ENCODE results near the gene PEX14.
"Not testable (repeated sequence)": the region's sequence is repeated elsewhere in the genome, so short reads cannot be mapped to it uniquely, and the experiment has no call there.

Gene PEX14

DNA sequence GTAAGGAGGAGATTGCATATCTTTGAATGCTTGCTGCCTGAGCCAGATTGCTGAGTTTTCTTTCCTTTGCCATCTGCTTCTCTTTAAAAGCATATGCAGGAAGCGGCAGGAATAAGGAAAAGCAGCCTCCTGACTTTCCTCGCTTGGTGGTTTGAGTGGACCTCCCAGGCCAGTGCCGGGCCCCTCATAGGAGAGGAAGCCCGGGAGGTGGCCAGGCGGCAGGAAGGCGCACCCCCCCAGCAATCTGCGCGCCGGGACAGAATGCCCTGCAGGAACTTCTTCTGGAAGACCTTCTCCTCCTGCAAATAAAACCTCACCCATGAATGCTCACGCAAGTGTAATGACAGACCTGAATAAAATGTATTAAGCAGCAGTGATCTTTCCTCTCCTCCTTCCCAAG lies 23.5 kb upstream of the PEX14 start:
- DNase-seq: no peak

DNA sequence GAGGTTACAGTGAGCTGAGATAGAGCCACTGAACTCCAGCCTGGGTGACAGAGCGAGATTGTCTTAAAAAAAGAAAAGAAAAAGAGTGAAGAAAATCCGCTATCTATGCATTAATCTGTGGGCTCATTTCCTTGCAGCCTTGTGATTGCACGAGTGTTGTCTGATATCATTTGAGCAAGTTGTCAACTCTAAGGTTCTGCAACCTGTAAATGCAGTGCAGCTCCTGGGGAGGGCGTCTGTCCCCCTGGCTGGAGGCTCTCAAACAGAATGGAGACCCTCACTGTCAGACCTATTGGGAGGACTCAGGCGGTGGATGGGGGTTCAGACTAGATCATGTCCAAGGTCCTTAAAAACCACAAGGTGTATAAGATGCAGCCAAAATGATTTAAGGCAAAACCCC lies 18.7 kb upstream of the PEX14 start:
- DNase-seq: no peak

DNA sequence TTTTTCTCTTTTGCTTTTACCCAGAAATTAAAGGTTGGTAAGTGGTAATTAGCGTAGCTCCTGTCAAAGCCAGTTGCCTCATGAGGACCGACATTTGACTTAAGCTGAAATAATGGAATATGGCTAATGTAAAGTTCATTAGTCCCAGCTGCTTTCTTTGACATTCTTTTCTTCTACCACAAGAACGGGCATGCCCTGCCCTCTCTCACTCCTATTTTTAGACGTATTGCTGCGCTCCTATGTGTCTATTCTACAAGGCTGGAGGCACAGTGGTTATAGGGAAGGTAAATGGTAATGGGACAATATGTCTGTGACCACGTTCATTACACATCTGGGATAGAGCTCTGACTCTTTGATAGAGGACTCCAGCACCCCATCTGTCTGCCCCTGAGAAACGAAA lies 18.1 kb upstream of the PEX14 start:
- DNase-seq: no peak

DNA sequence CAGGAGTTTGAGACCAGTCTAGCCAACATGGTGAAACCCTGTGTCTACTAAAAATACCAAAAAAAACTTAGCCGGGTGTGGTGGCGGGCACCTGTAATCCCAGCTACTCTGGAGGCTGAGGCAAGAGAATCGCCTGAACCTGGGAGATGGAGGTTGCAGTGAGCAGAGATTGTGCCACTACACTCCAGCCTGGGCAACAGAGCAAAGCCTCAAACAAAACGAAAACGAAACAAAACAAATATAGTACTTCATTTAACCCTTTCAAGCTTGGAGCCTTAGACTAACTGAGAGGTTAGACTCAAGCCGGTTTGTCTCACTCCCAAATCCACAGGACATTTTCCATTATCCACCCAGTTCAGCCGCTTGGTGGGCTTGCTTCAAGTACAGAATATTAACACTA lies 17.3 kb upstream of the PEX14 start:
- DNase-seq: not testable (repeated sequence)

DNA sequence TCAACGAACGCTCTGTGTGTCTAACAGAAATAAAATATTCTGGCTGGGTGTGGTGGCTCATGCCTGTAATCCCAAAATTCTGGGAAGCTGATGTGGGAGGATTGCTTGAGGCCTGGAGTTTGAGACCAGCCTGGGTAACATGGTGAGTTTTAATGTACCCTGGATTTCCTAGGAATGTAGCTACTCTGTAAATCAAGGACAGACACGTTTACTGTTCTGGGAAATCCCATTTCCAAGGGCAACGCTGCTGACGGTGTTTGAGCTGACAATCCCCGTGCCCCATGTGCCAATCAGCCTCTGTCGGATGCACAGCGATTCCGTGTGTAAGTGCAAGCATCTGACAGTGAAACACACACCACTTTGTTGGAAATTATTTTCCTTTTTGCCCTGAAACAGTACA lies 16.9 kb upstream of the PEX14 start:
- DNase-seq: no peak

DNA sequence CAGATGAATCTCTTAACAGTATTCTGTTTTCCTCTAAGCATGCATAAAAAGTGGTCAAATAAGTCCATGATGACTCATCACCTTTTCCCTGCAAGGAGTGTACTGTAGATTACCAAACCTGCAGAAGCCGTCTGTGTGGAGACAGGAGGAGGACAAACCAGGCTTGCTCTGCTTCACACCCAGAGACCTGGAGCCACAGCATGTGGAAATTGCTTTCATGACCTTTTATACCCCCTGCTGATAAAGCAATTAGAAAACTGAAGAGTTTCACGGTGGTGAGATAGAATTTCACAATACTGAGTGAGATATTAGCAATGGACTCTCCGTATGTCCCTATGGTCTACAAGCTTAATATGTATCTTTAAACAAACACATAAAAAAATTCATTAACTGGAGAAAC lies 15.6 kb upstream of the PEX14 start:
- no peak for DNase-seq

DNA sequence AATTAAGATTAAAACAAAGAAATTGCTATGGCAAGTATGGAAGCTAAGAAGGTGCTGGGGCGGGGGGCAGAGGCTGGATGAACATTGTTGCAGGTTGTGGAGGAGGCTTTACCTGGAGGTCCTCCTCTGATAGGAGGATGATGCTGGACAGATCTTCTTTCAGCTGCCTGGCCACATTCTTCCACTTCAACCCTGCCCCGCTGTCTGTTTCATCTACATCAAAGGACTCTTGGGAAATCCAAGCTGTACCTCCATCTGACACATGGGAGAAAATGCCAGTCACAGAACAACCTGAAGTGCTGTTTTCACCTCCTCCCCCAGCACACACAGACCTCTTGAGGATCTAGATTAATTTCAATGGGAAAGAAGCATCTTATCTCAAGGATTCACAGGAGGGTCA lies 7.7 kb upstream of the PEX14 start:
- no peak for DNase-seq

DNA sequence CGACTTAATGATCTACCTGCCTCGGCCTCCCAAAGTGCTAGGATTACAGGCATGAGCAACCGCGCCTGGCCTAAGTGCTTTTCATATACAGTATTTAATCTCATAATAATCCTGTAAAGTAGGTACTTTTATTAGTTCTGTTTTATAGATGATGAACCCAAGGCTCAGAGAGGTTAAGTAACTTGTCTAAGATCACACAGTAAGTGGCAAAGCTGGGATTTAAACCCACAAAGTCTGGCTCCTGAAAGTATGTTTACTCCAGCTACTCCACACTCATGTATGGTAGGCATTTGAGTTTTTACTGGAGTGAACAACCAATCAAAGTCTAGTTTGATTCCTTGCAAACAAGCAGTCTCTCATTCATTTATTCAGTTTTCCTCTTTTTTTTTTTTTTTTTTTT lies 4.7 kb upstream of the PEX14 start:
- no peak for DNase-seq

DNA sequence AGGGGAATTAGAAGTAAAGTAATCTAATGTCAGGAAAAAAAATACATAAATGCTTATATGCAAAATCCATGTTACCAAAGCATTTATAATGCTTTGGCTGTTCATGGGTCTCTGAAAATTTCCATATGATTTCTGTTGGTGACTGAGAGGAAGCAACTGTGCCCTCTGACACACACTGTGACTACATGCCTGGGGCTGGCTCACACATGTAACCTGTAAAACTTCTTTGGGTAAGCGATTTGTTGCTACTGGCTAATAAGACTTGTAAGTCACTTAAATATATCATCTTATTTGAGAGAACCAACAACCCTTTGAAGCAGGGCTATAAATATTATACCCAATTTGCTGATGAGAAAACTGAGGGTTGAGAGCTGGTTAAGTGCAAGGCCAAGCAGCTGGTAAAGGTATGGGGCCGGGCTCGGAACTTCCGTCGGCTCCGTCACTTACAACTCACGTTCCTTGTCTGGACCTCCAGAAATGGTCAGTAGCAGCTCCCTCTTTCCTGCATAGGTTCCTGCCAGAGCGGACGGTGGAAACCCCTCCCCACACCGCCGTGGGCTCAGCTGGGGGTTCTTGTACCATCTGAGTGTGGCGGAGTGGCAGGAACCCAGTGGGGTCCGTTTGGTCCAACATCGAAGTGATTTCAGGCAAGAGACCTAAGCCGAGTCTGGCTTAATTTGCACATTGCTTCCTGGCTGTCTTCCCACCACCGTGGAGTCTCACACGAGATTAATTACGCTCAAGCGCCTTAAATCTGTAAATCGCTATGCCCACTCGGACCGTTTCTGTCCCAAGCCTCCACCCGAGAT lies 3.1 kb upstream of the PEX14 start:
- DNase-seq: no peak

DNA sequence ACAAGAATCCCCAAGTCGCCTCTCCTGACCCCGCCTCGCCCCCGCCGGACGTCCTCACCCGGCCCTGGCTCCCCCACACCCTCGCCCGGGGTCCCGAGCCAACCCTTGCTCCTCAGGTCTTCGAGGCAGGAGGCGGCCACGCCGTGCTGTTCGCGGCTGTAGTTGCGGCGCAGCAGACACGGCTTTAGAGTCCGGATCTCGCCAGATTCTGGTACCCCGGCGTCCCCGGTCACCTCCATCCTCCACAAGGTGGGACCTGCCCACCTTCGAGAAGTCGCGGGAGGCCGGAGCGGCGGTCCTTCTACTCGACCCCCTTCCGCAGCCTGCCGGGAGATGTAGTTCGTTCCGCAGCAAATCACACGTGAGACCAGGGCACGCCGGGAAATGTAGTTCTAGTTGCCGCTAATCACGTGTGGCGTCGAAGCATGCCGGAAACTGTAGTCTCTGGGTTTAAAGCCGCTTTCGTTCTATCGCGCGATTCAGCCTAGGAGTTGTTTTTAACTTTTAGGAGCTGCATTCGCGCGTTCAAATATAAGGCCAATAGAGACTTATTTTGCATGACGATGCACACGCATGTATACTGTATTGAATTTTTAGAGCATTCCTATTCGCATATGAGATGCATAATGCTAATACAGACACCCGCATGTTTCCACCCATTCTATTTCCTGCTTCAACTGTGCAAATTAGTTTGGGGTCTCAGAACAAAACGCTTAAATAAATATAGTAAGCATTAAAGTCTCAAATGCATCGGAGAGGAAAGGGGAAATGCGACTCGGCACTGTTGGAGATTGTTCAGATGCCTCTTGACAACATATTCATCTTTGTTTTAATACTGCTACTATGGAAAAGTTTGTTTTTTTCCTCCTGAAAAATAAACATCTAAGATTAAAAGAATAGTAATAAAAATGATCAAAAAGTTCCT lies 2.3 kb upstream of the PEX14 start, which contains the start of gene DFFA:
TSS of gene DFFA (minus strand) at position 310 of the 925 bp plus-strand sequence. CDS start at position 239, 71 bp downstream.
- peak; percentile 83 for DNase-seq

DNA sequence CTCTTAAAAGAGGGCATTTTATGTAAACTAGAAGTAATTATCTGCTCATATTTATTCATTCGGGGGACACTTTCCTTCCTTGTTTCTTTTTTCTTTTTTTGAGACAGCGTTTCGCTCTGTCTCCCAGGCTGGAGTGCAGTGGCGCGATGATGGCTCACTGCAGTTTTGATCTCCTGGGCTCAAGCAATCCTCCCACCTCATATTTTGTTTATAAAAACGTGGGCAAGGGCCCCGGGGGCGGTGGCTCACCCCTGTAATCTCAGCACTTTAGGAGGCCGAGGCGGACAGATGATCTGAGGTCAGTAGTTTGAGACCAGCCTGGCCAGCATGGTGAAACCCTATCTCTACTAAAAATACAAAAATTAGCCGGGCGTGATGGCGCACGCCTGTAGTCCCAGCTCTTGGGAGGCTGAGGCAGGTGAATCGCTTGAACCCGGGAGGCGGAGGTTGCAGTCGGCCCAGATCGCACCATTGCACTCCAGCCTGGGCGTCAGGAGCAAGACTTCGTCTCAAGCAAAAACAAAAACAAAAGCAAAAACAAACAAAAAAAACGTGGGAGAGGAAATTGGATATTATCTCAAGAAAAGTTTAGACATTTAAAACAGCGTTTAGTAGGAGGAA lies 1.5 kb upstream of the PEX14 start:
- DNase-seq: no peak

DNA sequence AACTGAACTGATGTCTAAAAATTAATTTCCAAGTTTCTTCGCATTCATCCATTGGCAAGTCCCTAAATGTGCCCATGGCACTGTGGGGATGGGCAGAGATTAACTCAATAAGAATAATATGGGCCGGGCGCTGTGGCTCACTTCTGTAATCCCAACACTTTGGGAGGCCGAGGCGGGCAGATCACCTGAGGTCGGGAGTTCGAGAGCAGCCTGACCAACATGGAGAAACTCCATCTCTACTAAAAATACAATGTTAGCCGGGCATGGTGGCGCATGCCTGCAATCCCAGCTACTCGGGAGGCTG lies 489 bp upstream of the PEX14 start:
- not testable (repeated sequence) for DNase-seq

DNA sequence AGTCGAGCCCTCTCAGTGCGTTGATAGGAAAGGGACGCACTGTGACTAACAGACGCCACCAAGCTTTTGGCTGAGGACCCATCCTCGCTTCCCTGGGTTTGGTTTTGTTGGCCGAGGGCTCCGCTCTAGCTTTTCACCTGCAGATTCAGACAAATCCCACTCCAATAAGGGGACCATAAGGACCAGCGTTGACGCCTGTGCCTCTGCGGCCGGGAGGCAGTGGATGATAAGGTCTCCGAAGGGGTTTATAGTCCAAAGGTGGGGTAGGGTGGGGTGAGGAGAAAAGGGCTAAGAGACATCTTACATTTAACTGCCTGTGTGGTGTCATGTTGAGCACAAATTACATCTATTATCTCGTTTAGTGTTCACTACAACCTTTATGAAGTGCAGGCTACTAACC lies 760 bp downstream of the PEX14 start:
- DNase-seq: no peak

DNA sequence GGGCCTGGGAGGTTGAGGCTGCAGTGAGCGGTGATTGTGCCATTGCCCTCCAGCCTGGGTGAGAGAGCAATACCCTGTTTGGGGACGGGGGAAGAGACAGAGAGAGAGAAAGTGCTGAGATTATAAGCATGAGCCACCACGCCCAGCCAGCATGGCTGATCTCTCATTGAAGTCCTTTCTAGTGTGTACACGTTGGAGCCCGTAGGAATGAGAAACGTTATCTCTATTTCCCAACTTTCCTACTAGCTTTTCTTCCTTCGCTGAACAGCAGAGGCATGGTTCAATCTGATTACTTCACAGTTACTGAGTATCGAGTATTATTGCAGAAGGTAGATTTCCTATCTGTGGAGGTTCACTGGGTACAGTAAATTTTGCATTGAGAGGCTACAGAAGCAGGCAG lies 4.5 kb downstream of the PEX14 start:
- DNase-seq: no peak

DNA sequence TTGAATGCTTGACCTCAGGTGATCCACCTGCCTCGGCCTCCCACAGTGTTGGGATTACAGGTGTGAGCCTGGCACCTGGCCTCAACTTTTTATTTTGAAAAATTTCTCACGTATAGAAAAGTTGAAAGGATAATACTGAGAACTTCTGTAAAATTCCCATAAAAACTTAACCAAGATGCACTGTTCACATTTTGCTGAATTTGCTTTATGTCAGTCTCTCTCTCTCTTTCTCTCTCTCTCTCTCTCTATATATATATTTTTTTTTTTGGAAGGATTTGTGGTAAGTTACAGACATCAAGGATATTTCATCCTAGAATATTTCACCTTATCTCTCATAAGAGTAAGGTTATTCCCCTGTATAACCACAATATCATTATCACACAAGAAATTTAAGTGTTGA lies 5.9 kb downstream of the PEX14 start:
- DNase-seq: no peak

DNA sequence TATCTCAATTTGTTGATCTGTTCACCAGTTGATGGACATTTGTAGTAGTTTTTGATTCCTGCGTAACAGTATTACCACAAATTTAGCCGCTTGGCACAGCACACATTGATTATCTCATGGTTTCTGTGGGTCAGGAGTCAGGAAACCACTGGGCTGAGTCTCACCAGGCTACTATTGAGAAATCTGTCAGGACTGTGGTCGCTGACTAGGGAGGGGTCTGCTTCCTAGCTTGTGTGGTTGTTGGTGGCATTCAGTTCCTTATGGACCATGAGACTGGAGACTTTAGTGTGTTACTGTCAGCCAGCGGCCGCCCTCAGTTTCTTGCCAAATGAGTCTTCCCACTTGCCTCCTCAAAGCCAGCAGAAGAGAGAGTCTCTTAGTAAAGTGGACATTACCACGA lies 9.8 kb downstream of the PEX14 start:
- no peak for DNase-seq

DNA sequence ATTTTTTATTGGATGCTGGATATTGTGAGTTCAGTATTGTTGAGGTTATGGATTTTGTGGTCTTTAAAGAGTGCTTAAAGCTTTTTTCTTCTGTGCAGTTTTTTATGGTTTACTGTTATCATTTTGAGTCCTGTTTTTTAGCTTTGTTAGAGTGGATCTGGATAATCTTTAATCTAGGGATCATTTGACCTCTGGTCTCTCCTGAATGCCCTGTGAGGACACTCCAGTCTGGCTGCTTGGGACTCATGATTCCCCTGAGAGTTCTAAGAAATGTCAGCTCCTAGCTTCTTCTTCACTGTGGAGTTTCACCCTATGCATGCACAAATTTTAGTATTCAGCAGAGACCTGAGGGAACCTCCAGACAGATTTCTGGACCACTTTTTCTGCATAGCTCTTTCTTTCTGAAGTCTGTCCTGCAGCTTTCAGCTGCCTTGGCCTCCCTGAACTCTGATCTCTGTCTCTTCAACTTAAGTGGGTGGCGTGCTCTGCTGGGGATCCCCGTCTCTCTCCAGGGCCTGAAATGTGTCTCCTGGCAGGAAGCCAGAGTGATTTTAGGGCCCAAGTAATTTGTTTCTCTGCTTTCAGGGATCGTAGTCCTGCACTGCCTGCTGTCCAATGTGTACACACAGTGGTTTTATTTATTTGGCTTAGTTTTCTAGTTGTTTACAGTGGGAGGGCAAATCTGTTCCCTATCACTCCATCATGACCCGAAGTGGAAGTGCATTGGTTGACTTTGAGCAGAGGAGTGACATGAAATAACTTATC lies 14.7 kb downstream of the PEX14 start:
- no peak for DNase-seq

DNA sequence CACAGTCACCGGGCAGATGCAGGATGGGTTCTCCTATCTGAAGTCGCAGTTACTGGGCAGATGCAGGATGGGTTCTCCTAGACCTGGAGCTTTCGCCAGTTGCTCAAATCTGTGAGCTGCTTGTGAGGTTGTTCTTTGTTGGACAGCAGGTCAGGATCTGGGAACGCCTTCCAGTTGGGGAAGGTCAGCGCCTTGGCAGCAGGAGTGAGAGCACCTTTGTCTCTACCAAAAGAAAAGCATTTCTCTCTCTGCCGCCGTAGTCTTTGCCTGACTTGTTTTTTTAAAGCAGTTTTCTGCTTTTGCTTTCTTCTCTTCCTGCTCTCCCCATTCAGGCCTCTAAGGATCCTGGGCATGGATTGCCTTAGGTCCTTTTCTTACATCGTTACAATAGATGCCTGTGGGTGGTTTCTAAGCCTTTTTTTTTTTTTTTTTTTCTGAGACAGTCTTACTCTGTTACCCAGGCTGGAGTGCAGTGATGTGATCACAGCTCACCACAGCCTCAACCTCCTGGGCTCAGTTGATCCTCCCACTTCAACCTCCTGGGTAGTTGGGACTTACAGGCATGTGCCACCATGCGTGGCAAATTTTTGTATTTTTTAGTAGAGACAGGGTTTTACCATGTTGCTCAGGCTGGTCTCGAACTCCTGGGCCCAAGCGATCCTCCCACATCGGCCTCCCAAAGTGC lies 15.7 kb downstream of the PEX14 start:
- DNase-seq: no peak

DNA sequence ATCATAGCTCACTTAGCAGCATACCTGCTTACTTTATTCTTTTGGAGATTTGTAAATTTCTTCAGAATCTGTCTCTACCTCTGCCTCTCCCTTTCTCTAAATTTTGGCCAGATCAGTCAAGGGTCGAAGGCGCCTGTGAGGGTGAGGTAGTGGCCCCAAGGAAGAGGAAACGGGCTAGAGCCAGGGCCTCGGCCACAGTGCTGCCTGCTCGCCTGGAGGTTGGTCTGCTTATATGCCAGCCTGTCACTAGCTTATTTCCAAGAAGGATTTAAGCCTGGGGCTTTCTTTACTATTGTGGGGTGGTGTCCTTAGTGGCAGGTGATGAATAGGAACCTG lies 19.6 kb downstream of the PEX14 start:
- DNase-seq: no peak

DNA sequence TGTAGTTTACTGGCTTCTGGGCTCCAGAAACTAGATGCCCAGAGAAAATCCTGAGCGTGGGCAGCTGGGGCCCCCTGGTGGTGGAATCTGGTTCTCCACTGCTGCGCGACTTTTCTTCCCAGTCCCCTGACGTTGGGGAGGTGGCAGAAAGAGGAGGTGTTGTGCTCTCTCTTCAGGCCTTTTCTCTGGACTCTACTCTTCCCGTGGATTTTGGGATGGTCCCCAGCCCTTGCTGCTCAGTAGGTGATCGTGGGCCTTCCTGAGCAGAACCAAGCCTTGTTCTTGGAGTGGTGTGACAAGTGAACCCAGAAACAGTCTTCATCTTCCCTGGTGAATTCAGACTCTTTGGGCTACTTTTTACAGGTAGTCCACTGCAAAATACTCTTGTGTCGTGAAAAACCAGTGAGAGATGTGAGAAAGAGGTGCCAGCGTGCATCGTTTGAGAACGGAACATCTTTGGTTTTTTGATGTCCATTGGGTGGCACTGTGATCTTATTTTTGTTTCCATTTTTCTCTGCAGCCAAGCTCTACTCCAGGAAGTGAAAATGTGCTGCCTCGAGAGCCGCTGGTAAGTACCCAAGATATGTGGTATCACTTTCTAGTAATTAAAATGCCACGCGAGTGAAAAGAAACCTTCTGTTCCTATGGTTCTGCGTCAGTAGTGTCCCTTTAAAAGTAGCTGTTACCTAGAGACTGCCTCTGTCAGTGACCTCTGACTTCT lies 20.2 kb downstream of the PEX14 start:
- peak; percentile 47 for DNase-seq

DNA sequence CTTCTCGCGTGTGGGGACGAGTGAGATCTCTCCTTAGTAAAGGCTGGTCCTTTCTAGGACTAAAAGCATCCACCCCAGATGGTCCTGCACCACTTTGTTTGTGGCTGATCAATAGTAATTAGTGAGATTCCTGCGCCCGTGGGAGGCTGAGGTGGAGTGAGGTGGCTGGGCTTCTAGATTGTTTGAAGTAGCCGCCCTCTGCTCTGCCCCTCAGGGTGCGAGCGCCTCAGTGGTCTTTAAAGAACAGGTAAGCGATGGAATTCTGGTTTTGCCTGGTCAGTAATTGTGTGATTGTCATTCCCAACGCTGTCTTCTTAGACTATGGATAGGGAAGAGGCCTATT lies 20.7 kb downstream of the PEX14 start:
- no peak for DNase-seq

DNA sequence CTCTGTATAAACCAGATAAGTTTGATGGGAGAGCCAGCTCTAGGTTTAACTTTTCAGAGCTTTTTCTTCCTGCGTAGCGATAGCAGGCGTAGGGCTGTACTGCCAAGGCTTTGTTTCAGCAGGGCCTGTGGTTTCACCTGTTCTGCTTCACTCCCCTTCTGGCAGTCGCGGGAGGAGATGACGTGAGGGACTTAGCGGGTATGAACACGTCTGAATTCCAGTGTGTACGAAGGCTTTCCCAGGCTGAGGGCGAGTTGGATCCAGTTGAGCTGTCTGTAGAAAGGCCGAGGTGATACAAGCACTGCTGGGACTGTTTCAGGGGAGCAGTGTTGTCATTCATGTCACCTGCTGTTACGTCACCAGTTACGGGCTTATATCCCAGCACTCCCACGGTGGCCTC lies 21.2 kb downstream of the PEX14 start:
- DNase-seq: no peak

Data from NCI-H2029 treated with DMSO at 0.1 percent for 48 hours (cell line).